NT2/D1 (cell line): ENCODE results near the gene KCNJ14.

Experiments used
- SUZ12 ChIP-seq: IDR thresholded peaks from 2 replicates; pipeline ENCODE4 v1.6.1; 2011; ENCODE audit not compliant: insufficient read length, insufficient read depth; ENCODE audit errors: extremely low read depth
- YY1 ChIP-seq: IDR thresholded peaks from 2 replicates; pipeline ENCODE4 v1.6.1; 2011; ENCODE audit not compliant: insufficient read length, insufficient read depth
- ZNF274 ChIP-seq: IDR thresholded peaks from 2 replicates; pipeline ENCODE4 v1.6.1; 2011; ENCODE audit warnings: mild to moderate bottlenecking, low read depth, low read length

GRCh38 chr19:48455908-48456562 lies 661 bp downstream of the KCNJ14 start:
- TF ChIP-seq ZNF274 (no peak), YY1 (no peak), SUZ12 (no peak)
